Activated CD4-positive, alpha-beta T cell treated with anti-CD3 and anti-CD28 coated beads, Interleukin-2, amount 10 ng/mL, durations not matched to agents 24 days and 14 days (primary cell): ENCODE measurements around the gene ECEL1. TPM values are rescaled to one million over a fixed set of nuclear protein-coding genes. Genes with fewer than 3 reads are reported as not detected.
A peak's percentile ranks its signal among the peaks of the same experiment; 100 is the strongest.

Experiments used
- DNase-seq: peaks from one replicate; pipeline ENCODE4 v3.0.0; 2022
- H3K27ac Mint-ChIP-seq: one replicate; pipeline ENCODE4 v1.8.0; 2022; ENCODE audit warnings: mild to moderate bottlenecking, mixed read lengths
- H3K27me3 Mint-ChIP-seq: one replicate; pipeline ENCODE4 v1.8.0; 2022; ENCODE audit warnings: mixed read lengths
- H3K36me3 Mint-ChIP-seq: one replicate; pipeline ENCODE4 v1.8.0; 2022; ENCODE audit warnings: low read depth, mild to moderate bottlenecking, mixed read lengths
- H3K4me1 Mint-ChIP-seq: one replicate; pipeline ENCODE4 v1.8.0; 2021; ENCODE audit warnings: mixed read lengths
- H3K4me3 Mint-ChIP-seq: one replicate; pipeline ENCODE4 v1.8.0; 2022; ENCODE audit warnings: mild to moderate bottlenecking, moderate library complexity, mixed read lengths
- H3K9me3 Mint-ChIP-seq: one replicate; pipeline ENCODE4 v1.8.0; 2021; ENCODE audit warnings: mixed read lengths
- intact Hi-C: fragments of 100-400 bp; cut with micrococcal nuclease; formaldehyde crosslinking; loops from one replicate; pipeline ENCODE4 v1.15.1; 2023
- total RNA-seq: library from RNA; stranded (reverse); gene quantifications from 2 replicates; pipeline ENCODE4 v1.2.3, GENCODE V29; 2022

The ECEL1 gene
- total RNA-seq, 1 donor from 2014 or later, result 0.19 TPM

GRCh38 chr2:232525791-232526371 is 38.2 kb upstream of the ECEL1 start, which contains the start of gene CHRND:
Gene CHRND, plus strand, starts transcription at chr2:232526160. Its CDS starts 56 bp downstream, at chr2:232526216.
- Mint-ChIP-seq H3K4me1 (peaks cover 7% of the 10 kb centered on the region), H3K27ac (no peak within 1 kb of the TSS), H3K27me3 (peaks cover 25% of the 10 kb centered on the region), H3K4me3 (no peak within 1 kb of the TSS), H3K9me3 (no peaks in the 10 kb centered on the region), H3K36me3 (no peaks in the 10 kb centered on the region)
- DNase-seq, result no peak
- intact Hi-C loops, result no loop called here

- H3K36me3 Mint-ChIP-seq, result no peaks in the 10 kb centered on the region
- H3K4me1 Mint-ChIP-seq, result peaks cover 7% of the 10 kb centered on the region
- no peak for DNase-seq
- no peak overlapping the region for H3K4me3 Mint-ChIP-seq
- no peaks in the 10 kb centered on the region for H3K9me3 Mint-ChIP-seq
- intact Hi-C loops, result no loop called here
- peaks cover 28% of the 10 kb centered on the region for H3K27me3 Mint-ChIP-seq
- no peak overlapping the region for H3K27ac Mint-ChIP-seq
Observed at GRCh38 chr2:232525199-232525598, 37.6 kb upstream of the ECEL1 start.

GRCh38 chr2:232524771-232525170 is 37.1 kb upstream of the ECEL1 start:
- intact Hi-C loops, result no loop called here
- H3K27me3 Mint-ChIP-seq, result peaks cover 28% of the 10 kb centered on the region
- H3K9me3 Mint-ChIP-seq, result no peaks in the 10 kb centered on the region
- DNase-seq, result no peak
- no peak overlapping the region for H3K4me3 Mint-ChIP-seq
- peaks cover 7% of the 10 kb centered on the region for H3K4me1 Mint-ChIP-seq
- H3K36me3 Mint-ChIP-seq, result no peaks in the 10 kb centered on the region
- no peak overlapping the region for H3K27ac Mint-ChIP-seq

- peak; percentile 70 for DNase-seq
- Mint-ChIP-seq H3K9me3 (no peaks in the 10 kb centered on the region), H3K27me3 (peaks cover 33% of the 10 kb centered on the region), H3K4me1 (peaks cover 6% of the 10 kb centered on the region), H3K36me3 (no peaks in the 10 kb centered on the region), H3K4me3 (peak overlapping the region; percentile 41), H3K27ac (no peak overlapping the region)
- intact Hi-C loops, result loop anchor here (2.0 kb wide), 1 partner anchor 77 kb away; no protein-coding TSS in a partner anchor
Observed at GRCh38 chr2:232523682-232524597, 36.3 kb upstream of the ECEL1 start.

- peak overlapping the region; percentile 47 for H3K4me3 Mint-ChIP-seq
- DNase-seq, result no peak
- H3K4me1 Mint-ChIP-seq, result peaks cover 3% of the 10 kb centered on the region
- no peak overlapping the region for H3K27ac Mint-ChIP-seq
- peaks cover 33% of the 10 kb centered on the region for H3K27me3 Mint-ChIP-seq
- H3K9me3 Mint-ChIP-seq, result no peaks in the 10 kb centered on the region
- intact Hi-C loops, result loop anchor here (2.0 kb wide), 1 partner anchor 77 kb away; no protein-coding TSS in a partner anchor
- no peaks in the 10 kb centered on the region for H3K36me3 Mint-ChIP-seq
Observed at GRCh38 chr2:232523402-232523681, 35.7 kb upstream of the ECEL1 start.

- Mint-ChIP-seq H3K36me3 (no peaks in the 10 kb centered on the region), H3K4me1 (peaks cover 2% of the 10 kb centered on the region), H3K9me3 (no peaks in the 10 kb centered on the region), H3K4me3 (peak overlapping the region; percentile 47), H3K27me3 (peaks cover 31% of the 10 kb centered on the region), H3K27ac (no peak overlapping the region)
- intact Hi-C loops, result loop anchor here (2.0 kb wide), 1 partner anchor 76 kb away; no protein-coding TSS in a partner anchor
- no peak for DNase-seq
Observed at GRCh38 chr2:232522623-232523401, 35.2 kb upstream of the ECEL1 start.

GRCh38 chr2:232521959-232522622 is 34.5 kb upstream of the ECEL1 start:
- Mint-ChIP-seq H3K27ac (no peak overlapping the region), H3K9me3 (no peaks in the 10 kb centered on the region), H3K36me3 (no peaks in the 10 kb centered on the region), H3K27me3 (peaks cover 28% of the 10 kb centered on the region), H3K4me1 (peaks cover 2% of the 10 kb centered on the region), H3K4me3 (no peak overlapping the region)
- intact Hi-C loops, result loop anchor here (2.0 kb wide), 1 partner anchor 75 kb away; no protein-coding TSS in a partner anchor
- peak; percentile 90 for DNase-seq

- Mint-ChIP-seq H3K4me1 (peaks cover 2% of the 10 kb centered on the region), H3K9me3 (no peaks in the 10 kb centered on the region), H3K27ac (no peak overlapping the region), H3K27me3 (peaks cover 24% of the 10 kb centered on the region), H3K36me3 (no peaks in the 10 kb centered on the region), H3K4me3 (no peak overlapping the region)
- intact Hi-C loops, result no loop called here
- DNase-seq, result no peak
Observed at GRCh38 chr2:232521098-232521497, 33.5 kb upstream of the ECEL1 start.

- DNase-seq, result no peak
- H3K4me3 Mint-ChIP-seq, result no peak overlapping the region
- H3K9me3 Mint-ChIP-seq, result no peaks in the 10 kb centered on the region
- H3K36me3 Mint-ChIP-seq, result no peaks in the 10 kb centered on the region
- H3K27ac Mint-ChIP-seq, result no peak overlapping the region
- peaks cover 2% of the 10 kb centered on the region for H3K4me1 Mint-ChIP-seq
- intact Hi-C loops, result no loop called here
- H3K27me3 Mint-ChIP-seq, result peaks cover 24% of the 10 kb centered on the region
Observed at GRCh38 chr2:232520489-232520888, 32.9 kb upstream of the ECEL1 start.

- no peak within 1 kb of the TSS for H3K4me3 Mint-ChIP-seq
- no peak for DNase-seq
- H3K36me3 Mint-ChIP-seq, result no peaks in the 10 kb centered on the region
- H3K9me3 Mint-ChIP-seq, result no peaks in the 10 kb centered on the region
- H3K4me1 Mint-ChIP-seq, result peaks cover 2% of the 10 kb centered on the region
- no peak within 1 kb of the TSS for H3K27ac Mint-ChIP-seq
- peaks cover 24% of the 10 kb centered on the region for H3K27me3 Mint-ChIP-seq
- intact Hi-C loops, result no loop called here
Observed at GRCh38 chr2:232519581-232520438, 32.2 kb upstream of the ECEL1 start, which contains the start of gene PRSS56. Gene PRSS56, plus strand, starts transcription at chr2:232520388. Its CDS starts 211 bp downstream, at chr2:232520599.

- peaks cover 2% of the 10 kb centered on the region for H3K4me1 Mint-ChIP-seq
- no peaks in the 10 kb centered on the region for H3K9me3 Mint-ChIP-seq
- peaks cover 21% of the 10 kb centered on the region for H3K27me3 Mint-ChIP-seq
- H3K27ac Mint-ChIP-seq, result no peak overlapping the region
- intact Hi-C loops, result no loop called here
- H3K4me3 Mint-ChIP-seq, result no peak overlapping the region
- no peak for DNase-seq
- no peaks in the 10 kb centered on the region for H3K36me3 Mint-ChIP-seq
Observed at GRCh38 chr2:232518844-232519243, 31.2 kb upstream of the ECEL1 start.

- Mint-ChIP-seq H3K9me3 (no peaks in the 10 kb centered on the region), H3K36me3 (no peaks in the 10 kb centered on the region), H3K27ac (no peak overlapping the region), H3K27me3 (peaks cover 17% of the 10 kb centered on the region), H3K4me1 (peaks cover 2% of the 10 kb centered on the region), H3K4me3 (no peak overlapping the region)
- intact Hi-C loops, result no loop called here
- DNase-seq, result no peak
Observed at GRCh38 chr2:232516551-232516950, 28.9 kb upstream of the ECEL1 start.

GRCh38 chr2:232515639-232516038 is 28.0 kb upstream of the ECEL1 start:
- Mint-ChIP-seq H3K4me3 (no peak overlapping the region), H3K36me3 (no peaks in the 10 kb centered on the region), H3K4me1 (no peaks in the 10 kb centered on the region), H3K9me3 (no peaks in the 10 kb centered on the region), H3K27ac (no peak overlapping the region), H3K27me3 (peaks cover 14% of the 10 kb centered on the region)
- DNase-seq, result no peak
- intact Hi-C loops, result no loop called here
